TTC549 (cell line): ENCODE results near the gene CDK15.
"Not testable (repeated sequence)": the region's sequence is repeated elsewhere in the genome, so short reads cannot be mapped to it uniquely, and the experiment has no call there.

Experiments
- FAIRE-seq: peaks from 2 replicates; lab custom pipeline; 2012; peaks lifted over from hg19 to GRCh38; lab: Jason Lieb, UNC

The CDK15 gene

GRCh38 chr2:201806442-201807170 is at the start of gene CDK15:
Gene CDK15, plus strand, starts transcription at chr2:201806537. Its CDS starts 128 bp downstream, at chr2:201806665.
- no peak for FAIRE-seq

GRCh38 chr2:201758234-201758633 is 48.1 kb upstream of the CDK15 start:
- FAIRE-seq: no peak

GRCh38 chr2:201758873-201759272 is 47.5 kb upstream of the CDK15 start:
- no peak for FAIRE-seq

- FAIRE-seq: no peak
Observed at GRCh38 chr2:201759567-201759966, 46.8 kb upstream of the CDK15 start.

- no peak for FAIRE-seq
Observed at GRCh38 chr2:201761101-201761500, 45.2 kb upstream of the CDK15 start.

GRCh38 chr2:201764469-201764868 is 41.9 kb upstream of the CDK15 start:
- not testable (repeated sequence) for FAIRE-seq

GRCh38 chr2:201765799-201766198 is 40.5 kb upstream of the CDK15 start:
- FAIRE-seq: no peak

GRCh38 chr2:201768918-201769317 is 37.4 kb upstream of the CDK15 start:
- no peak for FAIRE-seq

GRCh38 chr2:201769666-201770373 is 36.5 kb upstream of the CDK15 start:
- no peak for FAIRE-seq

GRCh38 chr2:201773990-201774389 is 32.3 kb upstream of the CDK15 start:
- no peak for FAIRE-seq

- no peak for FAIRE-seq
Observed at GRCh38 chr2:201774546-201774945, 31.8 kb upstream of the CDK15 start.

GRCh38 chr2:201775326-201775725 is 31.0 kb upstream of the CDK15 start:
- FAIRE-seq: no peak

GRCh38 chr2:201777043-201777442 is 29.3 kb upstream of the CDK15 start:
- FAIRE-seq: no peak

- FAIRE-seq: no peak
Observed at GRCh38 chr2:201777869-201778268, 28.5 kb upstream of the CDK15 start.

- FAIRE-seq: no peak
Observed at GRCh38 chr2:201779901-201780673, 26.2 kb upstream of the CDK15 start.

GRCh38 chr2:201780674-201781493 is 25.5 kb upstream of the CDK15 start, which contains the start of gene ALS2:
Gene ALS2, minus strand, starts transcription at chr2:201780933. Its CDS starts 12,048 bp downstream, at chr2:201768885.
- peak; percentile 91 for FAIRE-seq

- no peak for FAIRE-seq
Observed at GRCh38 chr2:201781557-201782051, 24.7 kb upstream of the CDK15 start.

GRCh38 chr2:201784563-201784962 is 21.8 kb upstream of the CDK15 start:
- FAIRE-seq: no peak

GRCh38 chr2:201785135-201785534 is 21.2 kb upstream of the CDK15 start:
- no peak for FAIRE-seq

GRCh38 chr2:201786471-201786870 is 19.9 kb upstream of the CDK15 start:
- no peak for FAIRE-seq

- no peak for FAIRE-seq
Observed at GRCh38 chr2:201788371-201788770, 18.0 kb upstream of the CDK15 start.

GRCh38 chr2:201789395-201789794 is 16.9 kb upstream of the CDK15 start:
- FAIRE-seq: no peak
